Endothelial cell of umbilical vein (primary cell): ENCODE data around the gene KRTAP10-2. TPM values are rescaled to one million over a fixed set of nuclear protein-coding genes. Genes with fewer than 3 reads are reported as not detected.

Source experiments
- BruUV-seq: library from RNA; stranded (reverse); fragments of 400-500 nt; replicated peaks from 2 replicates; lab custom pipeline; 2021; lab: Mats Ljungman, UMichigan
- CTCF ChIA-PET: fragments of 300-600, 350-600 bp; sonication (Branson Sonifier 250); formaldehyde crosslinking; loops from one replicate; lab custom pipeline; 2021; ENCODE audit warnings: antibody characterized with exemption, inconsistent platforms; lab: Charles Lee
- POLR2A ChIA-PET: fragments of 300-600, 350-600 bp; sonication (Branson Sonifier 250); formaldehyde crosslinking; loops from one replicate; lab custom pipeline; 2021; ENCODE audit warnings: antibody characterized with exemption, inconsistent platforms; lab: Charles Lee
- DNase-seq: peaks from one replicate; pipeline ENCODE4 v3.0.0-alpha.2; 2011; ENCODE audit warnings: low read depth, low spot score
- FAIRE-seq: peaks from 2 replicates; lab custom pipeline; 2011; peaks lifted over from hg19 to GRCh38; lab: Jason Lieb, UNC
- H2AFZ ChIP-seq: 2 replicates; pipeline ENCODE4 v1.6.0; 2012; ENCODE audit warnings: low read depth, low read length, control low read depth, inconsistent platforms
- H3K27ac ChIP-seq: 2 replicates; pipeline ENCODE4 v1.5.1; 2011; ENCODE audit warnings: low read depth, mild to moderate bottlenecking, control low read depth, low read length, moderate library complexity; ENCODE audit not compliant: insufficient read depth
- H3K27me3 ChIP-seq, 2 experiments: 2 replicates each; pipeline versions ENCODE4 v1.6.0 to v1.6.1; 2011; ENCODE audit warnings: low read length in 2 of 2, mixed read lengths in 1 of 2; ENCODE audit not compliant: control insufficient read depth in 2 of 2, insufficient read depth in 2 of 2
- H3K36me3 ChIP-seq, 2 experiments: 2 replicates in 1 of 2; 3 replicates in 1 of 2; pipeline ENCODE4 v1.5.1; 2011; ENCODE audit warnings: low read length in 2 of 2, mild to moderate bottlenecking in 1 of 2, moderate library complexity in 1 of 2; ENCODE audit not compliant: control insufficient read depth in 2 of 2, insufficient read depth in 2 of 2; ENCODE audit errors: extremely low read depth in 1 of 2
- H3K4me1 ChIP-seq: 3 replicates; pipeline ENCODE4 v1.5.1; 2011; ENCODE audit warnings: mild to moderate bottlenecking, low read length; ENCODE audit not compliant: control insufficient read depth, insufficient read depth; ENCODE audit errors: extremely low read depth
- H3K4me2 ChIP-seq: 2 replicates; pipeline ENCODE4 v1.6.1; 2011; ENCODE audit warnings: low read length, control low read depth, mixed read lengths; ENCODE audit not compliant: insufficient read depth
- H3K4me3 ChIP-seq, 3 experiments: fragments of 200-600 bp in 1 of 3; sonication (generic), shearing (Covaris generic) in 1 of 3; replicated peaks in 1 of 3; 2 replicates each; pipeline ENCODE4 v1.5.1; 2011 to 2016; ENCODE audit warnings: control low read depth in 3 of 3, low read length in 3 of 3, mild to moderate bottlenecking in 2 of 3, inconsistent platforms in 1 of 3, low read depth in 1 of 3, moderate library complexity in 1 of 3; ENCODE audit not compliant: insufficient read depth in 1 of 3
- H3K79me2 ChIP-seq: 2 replicates; pipeline ENCODE4 v1.6.0; 2012; ENCODE audit warnings: low read length, inconsistent platforms; ENCODE audit not compliant: control insufficient read depth, insufficient read depth
- H3K9ac ChIP-seq: replicated peaks from 2 replicates; pipeline ENCODE3; 2011; ENCODE audit warnings: low read length, control low read depth; ENCODE audit not compliant: insufficient read depth; ENCODE audit errors: extremely low read depth
- H3K9me1 ChIP-seq: replicated peaks from 3 replicates; pipeline ENCODE4 v1.6.0; 2011; ENCODE audit warnings: mild to moderate bottlenecking, low read length; ENCODE audit not compliant: control insufficient read depth, insufficient read depth; ENCODE audit errors: extremely low read depth
- H3K9me3 ChIP-seq: replicated peaks from 2 replicates; pipeline ENCODE4 v1.5.1; 2012; ENCODE audit warnings: low read length, inconsistent platforms; ENCODE audit not compliant: control insufficient read depth, insufficient read depth
- H4K20me1 ChIP-seq: replicated peaks from 2 replicates; pipeline ENCODE3; 2011; ENCODE audit warnings: mild to moderate bottlenecking, low read length; ENCODE audit not compliant: control insufficient read depth, insufficient read depth; ENCODE audit errors: extremely low read depth
- EZH2 ChIP-seq: IDR thresholded peaks from 2 replicates; pipeline ENCODE4 v1.6.1; 2012; ENCODE audit warnings: borderline replicate concordance, low read depth, mild to moderate bottlenecking, moderate library complexity, low read length, inconsistent platforms; ENCODE audit not compliant: severe bottlenecking
- FOS ChIP-seq: IDR thresholded peaks from 2 replicates; pipeline ENCODE4 v1.6.1; 2011; ENCODE audit warnings: mild to moderate bottlenecking, low read length, moderate library complexity, borderline replicate concordance; ENCODE audit not compliant: insufficient read depth
- GATA2 ChIP-seq: IDR thresholded peaks from 2 replicates; pipeline ENCODE4 v1.7.0; 2011; ENCODE audit warnings: low read depth, mild to moderate bottlenecking, moderate library complexity, mixed read lengths, low read length; ENCODE audit not compliant: insufficient read length, insufficient read depth
- JUN ChIP-seq: IDR thresholded peaks from 2 replicates; pipeline ENCODE4 v1.6.1; 2011; ENCODE audit warnings: borderline replicate concordance, low read depth; ENCODE audit not compliant: insufficient read length, insufficient read depth
- MYC ChIP-seq: IDR thresholded peaks from one replicate; pipeline ENCODE4 v1.6.1; 2011; ENCODE audit warnings: mild to moderate bottlenecking, low read depth, low read length
- POLR2A ChIP-seq: IDR thresholded peaks from 2 replicates; pipeline ENCODE4 v1.6.1; 2012; ENCODE audit warnings: low read depth, mild to moderate bottlenecking, control low read depth, low read length
- POLR2AphosphoS5 ChIP-seq: IDR thresholded peaks from 2 replicates; pipeline ENCODE4 v1.6.1; 2012; ENCODE audit warnings: low read depth, mild to moderate bottlenecking, control low read depth, low read length, moderate library complexity; ENCODE audit not compliant: insufficient read depth
- dilution Hi-C: fragments of 300-500 bp; cut with MboI; formaldehyde crosslinking; loops from one replicate; pipeline ENCODE4 v1.15.0; 2019; ENCODE audit warnings: low sequenced_read_pairs; ENCODE audit not compliant: extremely low pct_ligation_motif_present
- intact Hi-C: fragments of 100-400 bp; cut with micrococcal nuclease; formaldehyde crosslinking; loops from one replicate; pipeline ENCODE4 v1.10.0; 2022
- polyA plus RNA-seq, 4 experiments: library from polyadenylated mRNA; depleted of rRNA in 3 of 4; stranded (reverse) in 3 of 4; unstranded in 1 of 4; fragments of >200 nt; gene quantifications; 2 replicates each; pipeline versions ENCODE4 v1.2.1 to v1.2.3, GENCODE V29; 2011 to 2012; ENCODE audit warnings: missing spikeins in 1 of 4
- total RNA-seq: library from RNA; stranded (reverse); gene quantifications from 2 replicates; pipeline ENCODE4 v1.2.3, GENCODE V29; 2021
- TF ChIP-seq, protein P1 (sequence below): IDR thresholded peaks from 2 replicates; pipeline ENCODE4 v1.6.1; 2011; ENCODE audit not compliant: insufficient read depth, insufficient read length
- TF ChIP-seq, protein P2 (sequence below), 2 donors: IDR thresholded peaks; 1 replicate in 1 of 2; 2 replicates in 1 of 2; pipeline ENCODE4 v1.5.1; 2011; ENCODE audit warnings: low read length in 2 of 2, mild to moderate bottlenecking in 2 of 2, moderate library complexity in 2 of 2, control low read depth in 1 of 2, inconsistent platforms in 1 of 2, low read depth in 1 of 2; ENCODE audit not compliant: insufficient read depth in 1 of 2; ENCODE audit errors: extremely low read depth in 1 of 2

The KRTAP10-2 gene
- total and polyA plus RNA-seq, 2 donors (not counting 3 experiments of a cell fraction or from before 2014, with no cell fraction given): not detected

- H3K4me1 ChIP-seq: no peaks in the 10 kb centered on the region
- no peaks in the 10 kb centered on the region for H3K9me3 ChIP-seq
- H3K4me2 ChIP-seq: no peak overlapping the region
- H3K36me3 ChIP-seq: no peaks in the 10 kb centered on the region
- no peak for DNase-seq
- ChIA-PET CTCF (no interaction called here), POLR2A (no interaction called here)
- peaks cover 0 to 3% of the 10 kb centered on the region in 2 experiments for H3K27me3 ChIP-seq
- H3K27ac ChIP-seq: no peak overlapping the region
- no peak overlapping the region for H3K4me3 ChIP-seq
- intact Hi-C loops: no loop called here
- H3K79me2 ChIP-seq: no peaks in the 10 kb centered on the region
- BruUV-seq: no TSS peak
- H3K9me1 ChIP-seq: no peaks in the 10 kb centered on the region
- no peak for FAIRE-seq
- no peaks in the 10 kb centered on the region for H4K20me1 ChIP-seq
- TF ChIP-seq FOS: no peak
- TF ChIP-seq, protein P1, sequence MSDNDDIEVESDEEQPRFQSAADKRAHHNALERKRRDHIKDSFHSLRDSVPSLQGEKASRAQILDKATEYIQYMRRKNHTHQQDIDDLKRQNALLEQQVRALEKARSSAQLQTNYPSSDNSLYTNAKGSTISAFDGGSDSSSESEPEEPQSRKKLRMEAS: no peak
- TF ChIP-seq, protein P2, sequence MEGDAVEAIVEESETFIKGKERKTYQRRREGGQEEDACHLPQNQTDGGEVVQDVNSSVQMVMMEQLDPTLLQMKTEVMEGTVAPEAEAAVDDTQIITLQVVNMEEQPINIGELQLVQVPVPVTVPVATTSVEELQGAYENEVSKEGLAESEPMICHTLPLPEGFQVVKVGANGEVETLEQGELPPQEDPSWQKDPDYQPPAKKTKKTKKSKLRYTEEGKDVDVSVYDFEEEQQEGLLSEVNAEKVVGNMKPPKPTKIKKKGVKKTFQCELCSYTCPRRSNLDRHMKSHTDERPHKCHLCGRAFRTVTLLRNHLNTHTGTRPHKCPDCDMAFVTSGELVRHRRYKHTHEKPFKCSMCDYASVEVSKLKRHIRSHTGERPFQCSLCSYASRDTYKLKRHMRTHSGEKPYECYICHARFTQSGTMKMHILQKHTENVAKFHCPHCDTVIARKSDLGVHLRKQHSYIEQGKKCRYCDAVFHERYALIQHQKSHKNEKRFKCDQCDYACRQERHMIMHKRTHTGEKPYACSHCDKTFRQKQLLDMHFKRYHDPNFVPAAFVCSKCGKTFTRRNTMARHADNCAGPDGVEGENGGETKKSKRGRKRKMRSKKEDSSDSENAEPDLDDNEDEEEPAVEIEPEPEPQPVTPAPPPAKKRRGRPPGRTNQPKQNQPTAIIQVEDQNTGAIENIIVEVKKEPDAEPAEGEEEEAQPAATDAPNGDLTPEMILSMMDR (IDR thresholded peaks at IDR 0.05; ENCODE audit: extremely low read depth in 1 of 2, insufficient read depth in 1 of 2, low read depth in 1 of 2, low read length in 2 of 2): no peak
- no peak for TF ChIP-seq POLR2AphosphoS5
- no peak for TF ChIP-seq MYC
- no peak for TF ChIP-seq EZH2
- TF ChIP-seq JUN: no peak
- no peak for TF ChIP-seq POLR2A
- no peak for TF ChIP-seq GATA2
- dilution Hi-C loops: no loop called here
- H2AFZ ChIP-seq: no peak overlapping the region
- no peak overlapping the region for H3K9ac ChIP-seq
Measured at GRCh38 chr21:44569861-44570517, 18.7 kb upstream of the KRTAP10-2 start.
